ENCODE measurements around the gene PEX26. TPM values are rescaled to one million over a fixed set of nuclear protein-coding genes. Genes with fewer than 3 reads are reported as not detected.
"Not testable (repeated sequence)": the region's sequence is repeated elsewhere in the genome, so short reads cannot be mapped to it uniquely, and the experiment has no call there.

The PEX26 gene
- total and polyA plus RNA-seq, 2 donors (not counting 3 experiments of a cell fraction or from before 2014, with no cell fraction given) = 25.6 to 44.4 TPM

- DNase-seq (ENCODE audit: low read depth, low spot score) = no peak
- no peaks in the 10 kb centered on the region for H3K36me3 ChIP-seq (ENCODE audit: control insufficient read depth in 2 of 2, extremely low read depth in 1 of 2, insufficient read depth in 2 of 2, low read length in 2 of 2)
- H3K79me2 ChIP-seq (ENCODE audit: control insufficient read depth, insufficient read depth, low read length) = no peaks in the 10 kb centered on the region
- ChIA-PET POLR2A (no interaction called here), CTCF (interaction anchor here (1.9 kb wide), 1 partner anchor 11 kb away, joined by 7 read pairs; the partner anchor contains the start of gene MICAL3)
- no peak overlapping the region for H2AFZ ChIP-seq (ENCODE audit: low read depth, low read length)
- no TSS peak for BruUV-seq (replicated peaks)
- no peak overlapping the region for H3K4me2 ChIP-seq (ENCODE audit: insufficient read depth, low read length)
- dilution Hi-C loops (cut with MboI; ENCODE audit: extremely low pct_ligation_motif_present, low sequenced_read_pairs) = no loop called here
- no peak overlapping the region for H3K9ac ChIP-seq (replicated peaks; ENCODE audit: extremely low read depth, insufficient read depth, low read length)
- intact Hi-C loops (cut with micrococcal nuclease) = no loop called here
- no peaks in the 10 kb centered on the region for H4K20me1 ChIP-seq (replicated peaks; ENCODE audit: control insufficient read depth, extremely low read depth, insufficient read depth, low read length)
- no peaks in the 10 kb centered on the region for H3K9me3 ChIP-seq (replicated peaks; ENCODE audit: control insufficient read depth, insufficient read depth, low read length)
- no peaks in the 10 kb centered on the region for H3K9me1 ChIP-seq (replicated peaks; ENCODE audit: control insufficient read depth, extremely low read depth, insufficient read depth, low read length)
- TF ChIP-seq EZH2 (IDR thresholded peaks at IDR 0.05; ENCODE audit: borderline replicate concordance, low read depth, low read length, severe bottlenecking) = no peak
- no peak for TF ChIP-seq FOS (IDR thresholded peaks at IDR 0.05; ENCODE audit: borderline replicate concordance, insufficient read depth, low read length)
- no peak for TF ChIP-seq MYC (IDR thresholded peaks at IDR 0.05; ENCODE audit: low read depth, low read length)
- TF ChIP-seq JUN (IDR thresholded peaks at IDR 0.05; ENCODE audit: borderline replicate concordance, insufficient read depth, insufficient read length, low read depth) = no peak
- TF ChIP-seq POLR2A (IDR thresholded peaks at IDR 0.05; ENCODE audit: low read depth, low read length) = no peak
- TF ChIP-seq CTCF (IDR thresholded peaks at IDR 0.05; ENCODE audit: extremely low read depth in 1 of 2, insufficient read depth in 1 of 2, low read depth in 1 of 2, low read length in 2 of 2) = no peak
- TF ChIP-seq GATA2 (IDR thresholded peaks at IDR 0.05; ENCODE audit: insufficient read depth, insufficient read length, low read depth, low read length) = no peak
- peaks cover 4 to 7% of the 10 kb centered on the region in 2 experiments for H3K27me3 ChIP-seq (ENCODE audit: control insufficient read depth in 2 of 2, insufficient read depth in 2 of 2, low read length in 2 of 2)
- no peak for FAIRE-seq
- H3K27ac ChIP-seq (ENCODE audit: insufficient read depth, low read depth, low read length) = no peak overlapping the region
- H3K4me1 ChIP-seq (ENCODE audit: control insufficient read depth, extremely low read depth, insufficient read depth, low read length) = peaks cover 2% of the 10 kb centered on the region
- no peak overlapping the region for H3K4me3 ChIP-seq (replicated peaks in 1 of 3; ENCODE audit: insufficient read depth in 1 of 3, low read depth in 1 of 3, low read length in 3 of 3)
Measured at GRCh38 chr22:18035751-18036150, 42.0 kb upstream of the PEX26 start.

- H2AFZ ChIP-seq (ENCODE audit: low read depth, low read length); H3K9me3 ChIP-seq (replicated peaks; ENCODE audit: control insufficient read depth, insufficient read depth, low read length); POLR2A ChIA-PET; dilution Hi-C loops (cut with MboI; ENCODE audit: extremely low pct_ligation_motif_present, low sequenced_read_pairs); H3K4me1 ChIP-seq (ENCODE audit: control insufficient read depth, extremely low read depth, insufficient read depth, low read length); DNase-seq (ENCODE audit: low read depth, low spot score); H3K9me1 ChIP-seq (replicated peaks; ENCODE audit: control insufficient read depth, extremely low read depth, insufficient read depth, low read length); BruUV-seq (replicated peaks); H4K20me1 ChIP-seq (replicated peaks; ENCODE audit: control insufficient read depth, extremely low read depth, insufficient read depth, low read length); CTCF ChIA-PET; H3K4me3 ChIP-seq (replicated peaks in 1 of 3; ENCODE audit: insufficient read depth in 1 of 3, low read depth in 1 of 3, low read length in 3 of 3); H3K79me2 ChIP-seq (ENCODE audit: control insufficient read depth, insufficient read depth, low read length); H3K27ac ChIP-seq (ENCODE audit: insufficient read depth, low read depth, low read length); intact Hi-C loops (cut with micrococcal nuclease); H3K36me3 ChIP-seq (ENCODE audit: control insufficient read depth in 2 of 2, extremely low read depth in 1 of 2, insufficient read depth in 2 of 2, low read length in 2 of 2); H3K4me2 ChIP-seq (ENCODE audit: insufficient read depth, low read length); H3K9ac ChIP-seq (replicated peaks; ENCODE audit: extremely low read depth, insufficient read depth, low read length); FAIRE-seq; H3K27me3 ChIP-seq (ENCODE audit: control insufficient read depth in 2 of 2, insufficient read depth in 2 of 2, low read length in 2 of 2): not testable (repeated sequence)
Measured at GRCh38 chr22:18040898-18041297, 36.9 kb upstream of the PEX26 start.

Measured in endothelial cell of umbilical vein (primary cell).